K562 (cell line): ENCODE measurements around the gene PLPP6. TPM values are rescaled to one million over a fixed set of nuclear protein-coding genes. Genes with fewer than 3 reads are reported as not detected.

ENCODE experiments used
- ATAC-seq: fragments of 200-7000 bp; cut with Tn5 transposase; 3 replicates; pipeline ENCODE4 v1.9.1; 2020; ENCODE audit warnings: moderate library complexity
- BruUV-seq: library from RNA; stranded (reverse); fragments of 400-500 nt; replicated peaks from 2 replicates; lab custom pipeline; 2021; lab: Mats Ljungman, UMichigan
- CTCF ChIA-PET: fragments of 300-600 bp; formaldehyde crosslinking; extraction: SDS; loops from one replicate; lab custom pipeline; 2021; ENCODE audit warnings: low intra/inter-chr PET ratio; lab: Yijun Ruan, JAX
- POLR2A ChIA-PET: fragments of 300-600, 350-650 bp; sonication (Branson Sonifier 250); formaldehyde crosslinking; extraction: SDS; loops from one replicate; lab custom pipeline; 2021; ENCODE audit warnings: antibody characterized with exemption, inconsistent platforms; lab: Yijun Ruan, JAX
- DNase-seq, 4 experiments: peaks; one replicate each; pipeline versions ENCODE4 v3.0.0 to v3.0.0-alpha.2; 2011 to 2018; ENCODE audit warnings: low spot score in 3 of 4, mixed read lengths in 3 of 4; ENCODE audit errors: extremely low read depth in 1 of 4
- FAIRE-seq: peaks from 2 replicates; lab custom pipeline; 2011; peaks lifted over from hg19 to GRCh38; lab: Jason Lieb, UNC
- H2AFZ ChIP-seq: 2 replicates; pipeline ENCODE4 v1.6.0; 2011; ENCODE audit warnings: low read depth, low read length, control low read depth, inconsistent platforms
- H3K27ac ChIP-seq: fragments of 200-600 bp; 3 replicates; pipeline ENCODE4 v1.8.0; 2011; ENCODE audit warnings: low read depth, mild to moderate bottlenecking, control low read depth, inconsistent platforms, low read length, moderate library complexity, mixed read lengths; ENCODE audit errors: extremely low read depth
- H3K27me3 ChIP-seq, 2 experiments: fragments of 300-600 bp in 1 of 2; 2 replicates in 1 of 2; 3 replicates in 1 of 2; pipeline versions ENCODE4 v1.6.0 to v1.8.0; 2011; ENCODE audit warnings: inconsistent platforms in 2 of 2, low read length in 2 of 2, mild to moderate bottlenecking in 1 of 2, mixed read lengths in 1 of 2, moderate library complexity in 1 of 2; ENCODE audit not compliant: control insufficient read depth in 2 of 2, insufficient read depth in 2 of 2
- H3K36me3 ChIP-seq: fragments of 300-600 bp; 3 replicates; pipeline ENCODE4 v1.8.0; 2011; ENCODE audit warnings: mild to moderate bottlenecking, low read length, inconsistent platforms; ENCODE audit not compliant: control insufficient read depth, insufficient read depth
- H3K4me1 ChIP-seq, 2 experiments: fragments of 200-600 bp in 1 of 2; replicated peaks in 1 of 2; 2 replicates in 1 of 2; 3 replicates in 1 of 2; pipeline versions ENCODE4 v1.5.1 to v1.8.0; 2011; ENCODE audit warnings: inconsistent platforms in 2 of 2, low read length in 2 of 2, mild to moderate bottlenecking in 1 of 2, mixed read lengths in 1 of 2, moderate library complexity in 1 of 2; ENCODE audit not compliant: control insufficient read depth in 2 of 2, insufficient read depth in 2 of 2
- H3K4me2 ChIP-seq: 2 replicates; pipeline ENCODE4 v1.6.1; 2011; ENCODE audit warnings: low read length, control low read depth, inconsistent platforms, mixed read lengths; ENCODE audit not compliant: insufficient read depth
- H3K4me3 ChIP-seq: fragments of 200-600 bp; sonication (generic), shearing (Covaris generic); 2 replicates; pipeline ENCODE4 v1.5.1; 2016; ENCODE audit warnings: control low read depth, inconsistent platforms
- H3K79me2 ChIP-seq: fragments of 200-600 bp; 3 replicates; pipeline ENCODE4 v1.8.0; 2011; ENCODE audit warnings: low read length, inconsistent platforms; ENCODE audit not compliant: control insufficient read depth, insufficient read depth
- H3K9ac ChIP-seq, 2 experiments: 2 replicates each; pipeline versions ENCODE4 v1.6.0 to v1.6.1; 2011; ENCODE audit warnings: low read depth in 2 of 2, low read length in 2 of 2, control low read depth in 1 of 2, inconsistent platforms in 1 of 2, mild to moderate bottlenecking in 1 of 2, mixed read lengths in 1 of 2; ENCODE audit not compliant: insufficient read depth in 1 of 2
- H3K9me1 ChIP-seq: one replicate; pipeline ENCODE4 v1.6.0; 2011; ENCODE audit warnings: inconsistent platforms, mild to moderate bottlenecking, low read length, moderate library complexity; ENCODE audit not compliant: control insufficient read depth, insufficient read depth
- H3K9me3 ChIP-seq: replicated peaks from 2 replicates; pipeline ENCODE4 v1.5.1; 2011; ENCODE audit warnings: low read depth, low read length, inconsistent platforms; ENCODE audit not compliant: control insufficient read depth, insufficient read depth
- H4K20me1 ChIP-seq: replicated peaks from 2 replicates; pipeline ENCODE4 v1.6.1; 2011; ENCODE audit warnings: low read length, inconsistent platforms, mixed read lengths; ENCODE audit not compliant: control insufficient read depth, insufficient read depth
- BMI1 ChIP-seq: fragments of 150-350 bp; IDR thresholded peaks from 2 replicates; pipeline ENCODE4 v1.6.1; 2014; ENCODE audit warnings: low read length
- CREB3L1 ChIP-seq: fragments of 450-650 bp; IDR thresholded peaks from 2 replicates; pipeline ENCODE4 v1.6.1; 2014; ENCODE audit warnings: low read depth, mild to moderate bottlenecking, moderate library complexity, borderline replicate concordance
- HNRNPK ChIP-seq: fragments of 200-400 bp; formaldehyde crosslinking; IDR thresholded peaks from one replicate; pipeline ENCODE4 v1.6.1; 2018; ENCODE audit warnings: mild to moderate bottlenecking, low read depth, low read length; ENCODE audit not compliant: poor library complexity, severe bottlenecking
- PML ChIP-seq: IDR thresholded peaks from 2 replicates; pipeline ENCODE4 v1.6.1; 2012; ENCODE audit warnings: low read length, inconsistent platforms
- RCOR1 ChIP-seq, 2 experiments: IDR thresholded peaks; 2 replicates each; pipeline ENCODE4 v1.6.1; 2012; ENCODE audit warnings: low read depth in 2 of 2, low read length in 2 of 2, borderline replicate concordance in 1 of 2, improper control_type of control experiment in 1 of 2
- SMARCB1 ChIP-seq: IDR thresholded peaks from 2 replicates; pipeline ENCODE4 v1.6.1; 2011; ENCODE audit warnings: improper control_type of control experiment, low read depth; ENCODE audit not compliant: insufficient read length
- ZBTB7A ChIP-seq: IDR thresholded peaks from 2 replicates; pipeline ENCODE4 v1.6.1; 2011; ENCODE audit warnings: low read depth, mild to moderate bottlenecking, low read length, moderate library complexity, borderline replicate concordance; ENCODE audit not compliant: control insufficient read depth
- ZNF277 ChIP-seq: fragments of 250-450 bp; sonication (Bioruptor Pico); IDR thresholded peaks from 2 replicates; pipeline ENCODE4 v1.8.0; 2022; ENCODE audit warnings: inconsistent platforms, mild to moderate bottlenecking, moderate library complexity, borderline replicate concordance
- ZNF764 ChIP-seq: fragments of 250-450 bp; sonication (Bioruptor Pico); IDR thresholded peaks from 2 replicates; pipeline ENCODE4 v1.4.0; 2020; ENCODE audit warnings: low read depth, mild to moderate bottlenecking, moderate library complexity
- WGBS: fragments of 100-300 bp; shearing (Covaris generic); methylation state at CpG from one replicate; pipeline ENCODE4 v1.1.6; 2016; ENCODE audit warnings: low coverage, mixed read lengths; ENCODE audit not compliant: insufficient coverage; ENCODE audit errors: missing lambda C conversion rate; 5-methylcytosine and 5-hydroxymethylcytosine counted together
- in situ Hi-C: fragments of 300-500 bp; cut with MboI; formaldehyde crosslinking; loops from 4 replicates; pipeline ENCODE4 v1.15.0; 2018; ENCODE audit warnings: inconsistent platforms, mixed read lengths
- intact Hi-C: fragments of 100-400 bp; cut with micrococcal nuclease; formaldehyde crosslinking; loops from 2 replicates; pipeline ENCODE4 v1.14.2; 2022
- polyA plus RNA-seq, 8 experiments: library from polyadenylated mRNA; depleted of rRNA in 4 of 8; stranded (reverse) in 5 of 8; unstranded in 3 of 8; fragments of >200 nt; fragmentation: Nextera tagmentation in 2 of 8; fragmentation: Illumina TruSeq in 1 of 8; extraction: Ambion mirVana in 2 of 8; extraction: Trizol in 1 of 8; gene quantifications; 2 replicates each; pipeline versions ENCODE4 v1.2.1 to v1.2.3, GENCODE V29; 2011 to 2014; ENCODE audit warnings: inconsistent platforms in 1 of 8, missing spikeins in 1 of 8
- total RNA-seq, 7 experiments: library from RNA; depleted of rRNA in 6 of 7; stranded (reverse); fragments of >200 nt in 6 of 7; fragmentation: Illumina TruSeq in 2 of 7; extraction: Trizol in 2 of 7; gene quantifications; 2 replicates each; pipeline versions ENCODE4 v1.2.1 to v1.2.3, GENCODE V29; 2011 to 2021; ENCODE audit warnings: low replicate concordance in 1 of 7
- TF ChIP-seq, protein P1 (sequence below): sonication (generic); IDR thresholded peaks from 2 replicates; pipeline ENCODE4 v1.6.1; 2016

PLPP6 gene
- total and polyA plus RNA-seq, 9 of the 15 experiments (the other 6 are each of a cell fraction or from before 2014, with no cell fraction given): 1.9 to 8.9 (median 5.6) TPM

- H3K9ac ChIP-seq: peak overlapping the region; percentile 95 to 97
- peak overlapping the region; percentile 80 for H2AFZ ChIP-seq
- TF ChIP-seq CREB3L1: no peak
- intact Hi-C loops (no loop called here), in situ Hi-C loops (no loop called here)
- peaks cover 13% of the 10 kb centered on the region; the same call in 2 of the 3 replicates for H3K36me3 ChIP-seq
- ATAC-seq (peak; percentile 50), FAIRE-seq (peak; percentile 75), DNase-seq (peak in 1 of 4 experiments; percentile 29)
- no peaks in the 10 kb centered on the region for H3K9me1 ChIP-seq
- peak overlapping the region; percentile 97 for H3K4me2 ChIP-seq
- peaks cover 0 to 20% of the 10 kb centered on the region in 2 experiments; a peak in 4 of 5 replicates for H3K4me1 ChIP-seq
- H3K79me2 ChIP-seq: peaks cover 43% of the 10 kb centered on the region
- no peaks in the 10 kb centered on the region for H3K27me3 ChIP-seq
- POLR2A ChIA-PET: no interaction called here
- peak overlapping the region; percentile 94 for H3K27ac ChIP-seq
- H3K9me3 ChIP-seq: no peaks in the 10 kb centered on the region
- no TSS peak for BruUV-seq
- peak overlapping the region; percentile 80 for H3K4me3 ChIP-seq
- CTCF ChIA-PET: interaction anchor here (0.5 kb wide), 1 partner anchor 12 kb away, joined by 3 read pairs; no protein-coding TSS in a partner anchor
- no peaks in the 10 kb centered on the region for H4K20me1 ChIP-seq
- WGBS: 0% methylated on average over 9 of the region's 10 CpGs
Measured at GRCh38 chr9:4680173-4680525, 18.1 kb downstream of the PLPP6 start.

DNA sequence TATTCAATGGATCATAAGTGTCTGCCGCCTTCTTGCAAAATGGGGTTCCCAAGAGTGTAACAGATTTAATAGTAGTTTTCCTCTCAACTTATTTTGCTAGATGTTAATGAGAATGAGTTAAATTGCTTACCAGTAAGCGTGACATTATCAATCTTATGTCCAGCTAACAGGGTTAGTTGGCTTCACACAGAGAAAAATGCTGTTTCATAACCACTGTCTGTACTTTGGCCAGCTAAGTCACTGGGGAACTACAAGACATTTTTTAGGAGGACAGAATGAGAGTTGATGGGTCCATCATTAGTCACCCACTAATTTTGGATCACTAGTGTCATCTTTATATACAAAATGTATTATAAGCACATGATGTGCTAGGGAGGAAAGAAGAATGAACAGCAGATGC is 18.7 kb downstream of the PLPP6 start:
- intact Hi-C loops: no loop called here
- BruUV-seq: no TSS peak
- CTCF ChIA-PET: no interaction called here
- TF ChIP-seq ZBTB7A (no peak), ZNF764 (CRISPR knock-in tag) (no peak), PML (0 out of 2 replicates have a peak, but pooled peaks have one; percentile 1), RCOR1 (IDR thresholded peaks at IDR 0.05; ENCODE audit: borderline replicate concordance in 1 of 2, low read depth in 2 of 2, low read length in 2 of 2) (no peak), BMI1 (no peak), HNRNPK (no peak), SMARCB1 (no peak), ZNF277 (CRISPR knock-in tag) (no peak)
- TF ChIP-seq, protein P1, sequence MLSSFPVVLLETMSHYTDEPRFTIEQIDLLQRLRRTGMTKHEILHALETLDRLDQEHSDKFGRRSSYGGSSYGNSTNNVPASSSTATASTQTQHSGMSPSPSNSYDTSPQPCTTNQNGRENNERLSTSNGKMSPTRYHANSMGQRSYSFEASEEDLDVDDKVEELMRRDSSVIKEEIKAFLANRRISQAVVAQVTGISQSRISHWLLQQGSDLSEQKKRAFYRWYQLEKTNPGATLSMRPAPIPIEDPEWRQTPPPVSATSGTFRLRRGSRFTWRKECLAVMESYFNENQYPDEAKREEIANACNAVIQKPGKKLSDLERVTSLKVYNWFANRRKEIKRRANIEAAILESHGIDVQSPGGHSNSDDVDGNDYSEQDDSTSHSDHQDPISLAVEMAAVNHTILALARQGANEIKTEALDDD: peak; percentile 87

More for the DNA sequence above, 18.7 kb downstream of the PLPP6 start:
- 0 out of 2 replicates have a peak overlapping the region, but pooled peaks have one; percentile 80 for H2AFZ ChIP-seq
- peak overlapping the region; percentile 97 for H3K4me2 ChIP-seq
- peak overlapping the region in 1 of 2 experiments; percentile 97; a peak in 3 of 4 replicates for H3K9ac ChIP-seq
- no peaks in the 10 kb centered on the region for H3K9me3 ChIP-seq
- peak; percentile 74 for FAIRE-seq
- no peaks in the 10 kb centered on the region for H4K20me1 ChIP-seq
- WGBS: 6% methylated on average over 2 of the region's 2 CpGs
- POLR2A ChIA-PET: interaction anchor here (1.4 kb wide), 1 partner anchor 11 kb away, joined by 4 read pairs; no protein-coding TSS in a partner anchor
- peak; percentile 28 for ATAC-seq
- in situ Hi-C loops: no loop called here
- peak in 1 of 4 experiments; percentile 34 for DNase-seq
- H3K36me3 ChIP-seq: peaks cover 19% of the 10 kb centered on the region; the same call in 2 of the 3 replicates
- no peaks in the 10 kb centered on the region for H3K9me1 ChIP-seq
- peaks cover 43% of the 10 kb centered on the region for H3K79me2 ChIP-seq
- peaks cover under 1 to 21% of the 10 kb centered on the region in 2 experiments; a peak in 4 of 5 replicates for H3K4me1 ChIP-seq
- H3K4me3 ChIP-seq: peak overlapping the region; percentile 80
- no peaks in the 10 kb centered on the region for H3K27me3 ChIP-seq
- peak overlapping the region; percentile 94 for H3K27ac ChIP-seq
